Neutrophil (primary cell): ENCODE results near the gene RAI1.
A peak's percentile ranks its signal among the peaks of the same experiment; 100 is the strongest.
"Not testable (repeated sequence)": the region's sequence is repeated elsewhere in the genome, so short reads cannot be mapped to it uniquely, and the experiment has no call there.

ENCODE experiments used
- H3K27ac ChIP-seq: fragments of 200-600 bp; sonication (generic); 2 replicates; pipeline ENCODE4 v1.5.1; 2016; ENCODE audit warnings: mild to moderate bottlenecking, moderate library complexity
- H3K27me3 ChIP-seq: fragments of 200-600 bp; sonication (generic); 2 replicates; pipeline ENCODE4 v1.6.0; 2016; ENCODE audit warnings: mild to moderate bottlenecking
- H3K36me3 ChIP-seq: fragments of 200-600 bp; sonication (generic); 2 replicates; pipeline ENCODE4 v1.5.1; 2017
- H3K4me1 ChIP-seq, 2 experiments: fragments of 200-600 bp in 1 of 2; sonication (generic) in 1 of 2; 1 replicate in 1 of 2; 2 replicates in 1 of 2; pipeline versions ENCODE4 v1.5.1 to v1.6.1; 2013 to 2016; ENCODE audit warnings: low read depth in 1 of 2, low read length in 1 of 2, mild to moderate bottlenecking in 1 of 2, moderate library complexity in 1 of 2; ENCODE audit not compliant: control insufficient read depth in 1 of 2, insufficient read depth in 1 of 2
- H3K4me3 ChIP-seq, 2 experiments: fragments of 200-600 bp in 1 of 2; sonication (generic) in 1 of 2; 1 replicate in 1 of 2; 2 replicates in 1 of 2; pipeline ENCODE4 v1.5.1; 2013 to 2016; ENCODE audit warnings: low read depth in 1 of 2, low read length in 1 of 2, mild to moderate bottlenecking in 1 of 2, moderate library complexity in 1 of 2
- H3K9me3 ChIP-seq: fragments of 200-600 bp; sonication (generic); 2 replicates; pipeline ENCODE4 v1.5.1; 2016
- CTCF ChIP-seq: fragments of 200-600 bp; sonication (generic); IDR thresholded peaks from 2 replicates; pipeline ENCODE4 v1.5.1; 2016; ENCODE audit warnings: antibody characterized with exemption

Gene RAI1

GRCh38 chr17:17681187-17681743 is at the start of gene RAI1:
RAI1 (plus strand) TSS chr17:17681458; CDS start chr17:17792949, 111,491 bp downstream.
- H3K27me3 ChIP-seq, result peaks cover 9% of the 10 kb centered on the region
- peak within 1 kb of the TSS; percentile 79 to 88 for H3K4me3 ChIP-seq
- peaks cover 9 to 18% of the 10 kb centered on the region in 2 experiments for H3K4me1 ChIP-seq
- TF ChIP-seq CTCF, result peak; percentile 88
- H3K9me3 ChIP-seq, result no peaks in the 10 kb centered on the region
- no peaks in the 10 kb centered on the region for H3K36me3 ChIP-seq
- H3K27ac ChIP-seq, result peak within 1 kb of the TSS; percentile 46

GRCh38 chr17:17632690-17633089 is 48.6 kb upstream of the RAI1 start:
- H3K27ac ChIP-seq, H3K9me3 ChIP-seq, H3K27me3 ChIP-seq, H3K4me3 ChIP-seq, H3K36me3 ChIP-seq: not testable (repeated sequence)
- H3K4me1 ChIP-seq, result peaks cover 5 to 10% of the 10 kb centered on the region in 2 experiments

- Histone ChIP-seq H3K9me3 (no peaks in the 10 kb centered on the region), H3K4me1 (peaks cover 8 to 13% of the 10 kb centered on the region in 2 experiments), H3K4me3 (no peak overlapping the region), H3K27ac (no peak overlapping the region), H3K36me3 (no peaks in the 10 kb centered on the region), H3K27me3 (no peaks in the 10 kb centered on the region)
- no peak for TF ChIP-seq CTCF
Observed at GRCh38 chr17:17633310-17633709, 47.9 kb upstream of the RAI1 start.

GRCh38 chr17:17635126-17635525 is 46.1 kb upstream of the RAI1 start:
- Histone ChIP-seq H3K4me1 (peaks cover 23 to 30% of the 10 kb centered on the region in 2 experiments), H3K9me3 (no peaks in the 10 kb centered on the region), H3K4me3 (no peak overlapping the region), H3K36me3 (no peaks in the 10 kb centered on the region), H3K27ac (no peak overlapping the region), H3K27me3 (no peaks in the 10 kb centered on the region)
- TF ChIP-seq CTCF, result no peak

GRCh38 chr17:17635537-17636271 is 45.6 kb upstream of the RAI1 start:
- H3K27me3 ChIP-seq, H3K4me3 ChIP-seq: not testable (repeated sequence)
- peaks cover 29 to 36% of the 10 kb centered on the region in 2 experiments for H3K4me1 ChIP-seq

GRCh38 chr17:17636272-17636885 is 44.9 kb upstream of the RAI1 start:
- Histone ChIP-seq H3K4me1 (peaks cover 29 to 41% of the 10 kb centered on the region in 2 experiments), H3K36me3 (no peaks in the 10 kb centered on the region), H3K9me3 (no peaks in the 10 kb centered on the region), H3K27ac (peak overlapping the region; percentile 48), H3K27me3 (no peaks in the 10 kb centered on the region), H3K4me3 (no peak overlapping the region)
- no peak for TF ChIP-seq CTCF

More at GRCh38 chr17:17635537-17636271, 45.6 kb upstream of the RAI1 start:
- peak overlapping the region; percentile 48 for H3K27ac ChIP-seq
- H3K9me3 ChIP-seq, H3K36me3 ChIP-seq: not testable (repeated sequence)
